ENCODE data around the gene UGP2.
"Not testable (repeated sequence)": the region's sequence is repeated elsewhere in the genome, so short reads cannot be mapped to it uniquely, and the experiment has no call there.

The UGP2 gene

GRCh38 chr2:63840785-63841253 is 877 bp upstream of the UGP2 start:
- peak; percentile 95 to 99 (median 96) for DNase-seq

GRCh38 chr2:63842149-63843061 is 709 bp downstream of the UGP2 start:
- peak in 1 of 5 experiments; percentile 49 for DNase-seq

- DNase-seq = no peak
Measured at GRCh38 chr2:63843093-63843492, 1.4 kb downstream of the UGP2 start.

- DNase-seq = no peak
Measured at GRCh38 chr2:63843791-63844190, 2.1 kb downstream of the UGP2 start.

- no peak for DNase-seq
Measured at GRCh38 chr2:63844616-63845015, 2.9 kb downstream of the UGP2 start.

- DNase-seq = no peak
Measured at GRCh38 chr2:63845866-63846265, 4.2 kb downstream of the UGP2 start.

GRCh38 chr2:63846487-63846886 is 4.8 kb downstream of the UGP2 start:
- DNase-seq = no peak

- not testable (repeated sequence) for DNase-seq
Measured at GRCh38 chr2:63847571-63847970, 5.9 kb downstream of the UGP2 start.

GRCh38 chr2:63849381-63850203 is 7.9 kb downstream of the UGP2 start:
- DNase-seq = no peak

GRCh38 chr2:63850204-63850571 is 8.5 kb downstream of the UGP2 start:
- DNase-seq = no peak

GRCh38 chr2:63850649-63851048 is 9.0 kb downstream of the UGP2 start:
- DNase-seq = peak in 1 of 5 experiments; percentile 28

- DNase-seq = no peak
Measured at GRCh38 chr2:63851691-63852311, 10.1 kb downstream of the UGP2 start.

- DNase-seq = no peak
Measured at GRCh38 chr2:63853527-63854310, 12.0 kb downstream of the UGP2 start.

GRCh38 chr2:63855418-63856302 is 14.0 kb downstream of the UGP2 start:
- no peak for DNase-seq

- peak in 3 of 5 experiments; percentile 56 to 99 (median 58) for DNase-seq
Measured at GRCh38 chr2:63856303-63856603, 14.6 kb downstream of the UGP2 start.

GRCh38 chr2:63858291-63858690 is 16.6 kb downstream of the UGP2 start:
- DNase-seq = no peak

GRCh38 chr2:63861220-63861822 is 19.6 kb downstream of the UGP2 start:
- DNase-seq = peak in 4 of 5 experiments; percentile 33 to 74 (median 44)

- peak in 1 of 5 experiments; percentile 31 for DNase-seq
Measured at GRCh38 chr2:63862806-63863205, 21.1 kb downstream of the UGP2 start.

- DNase-seq = no peak
Measured at GRCh38 chr2:63863707-63864106, 22.0 kb downstream of the UGP2 start.

- no peak for DNase-seq
Measured at GRCh38 chr2:63865159-63865799, 23.6 kb downstream of the UGP2 start.
